ENCODE results near the gene SLC22A12.

Gene SLC22A12

DNA sequence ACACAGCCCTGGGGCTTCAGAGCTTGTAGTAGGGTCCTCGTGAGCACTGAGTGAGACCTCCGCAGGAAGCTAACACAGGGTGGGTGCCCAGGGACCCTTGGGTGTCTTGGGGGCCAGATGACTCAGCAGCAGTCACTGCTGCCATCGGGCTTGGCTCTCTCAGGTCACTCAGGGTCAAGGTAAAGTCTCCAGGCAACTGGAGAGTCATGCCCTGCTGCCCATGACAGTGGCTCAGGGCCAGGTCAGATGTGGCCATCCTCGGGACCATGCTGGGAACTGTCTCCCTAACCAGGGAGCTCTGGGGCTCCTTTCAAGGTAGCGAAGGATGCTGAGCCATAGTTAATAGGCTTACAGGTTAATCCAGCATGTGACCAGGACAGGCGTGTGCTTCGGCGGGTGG is 44.4 kb upstream of the SLC22A12 start:
- H3K4me3 ChIP-seq (ENCODE audit: low read length) = no peak overlapping the region
- TF ChIP-seq, protein P1, sequence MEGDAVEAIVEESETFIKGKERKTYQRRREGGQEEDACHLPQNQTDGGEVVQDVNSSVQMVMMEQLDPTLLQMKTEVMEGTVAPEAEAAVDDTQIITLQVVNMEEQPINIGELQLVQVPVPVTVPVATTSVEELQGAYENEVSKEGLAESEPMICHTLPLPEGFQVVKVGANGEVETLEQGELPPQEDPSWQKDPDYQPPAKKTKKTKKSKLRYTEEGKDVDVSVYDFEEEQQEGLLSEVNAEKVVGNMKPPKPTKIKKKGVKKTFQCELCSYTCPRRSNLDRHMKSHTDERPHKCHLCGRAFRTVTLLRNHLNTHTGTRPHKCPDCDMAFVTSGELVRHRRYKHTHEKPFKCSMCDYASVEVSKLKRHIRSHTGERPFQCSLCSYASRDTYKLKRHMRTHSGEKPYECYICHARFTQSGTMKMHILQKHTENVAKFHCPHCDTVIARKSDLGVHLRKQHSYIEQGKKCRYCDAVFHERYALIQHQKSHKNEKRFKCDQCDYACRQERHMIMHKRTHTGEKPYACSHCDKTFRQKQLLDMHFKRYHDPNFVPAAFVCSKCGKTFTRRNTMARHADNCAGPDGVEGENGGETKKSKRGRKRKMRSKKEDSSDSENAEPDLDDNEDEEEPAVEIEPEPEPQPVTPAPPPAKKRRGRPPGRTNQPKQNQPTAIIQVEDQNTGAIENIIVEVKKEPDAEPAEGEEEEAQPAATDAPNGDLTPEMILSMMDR (conservative IDR thresholded peaks at IDR 0.05; ENCODE audit: low read length) = no peak
- DNase-seq (ENCODE audit: low read depth) = no peak

DNA sequence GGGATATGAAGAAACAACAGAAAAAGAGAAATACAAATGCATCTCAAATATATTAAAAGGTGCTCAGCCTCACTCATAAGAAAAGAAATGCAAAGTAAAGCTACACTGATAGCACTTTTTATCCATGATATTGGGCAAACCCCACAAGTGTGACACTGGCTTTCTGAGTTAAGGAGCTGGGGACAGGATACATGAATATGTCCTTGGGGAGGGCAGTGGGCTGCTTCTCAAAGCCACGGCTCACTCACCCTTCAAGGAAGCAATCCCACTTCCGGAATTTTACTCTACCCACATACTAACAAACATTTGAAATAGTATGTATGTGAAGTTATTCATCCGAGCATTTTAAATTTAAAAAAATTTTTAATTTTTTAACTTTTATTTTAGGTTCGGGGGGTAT is 41.1 kb upstream of the SLC22A12 start:
- TF ChIP-seq, protein P1 (conservative IDR thresholded peaks at IDR 0.05; ENCODE audit: low read length) = no peak
- no peak for DNase-seq (ENCODE audit: low read depth)
- H3K4me3 ChIP-seq (ENCODE audit: low read length) = no peak overlapping the region

DNA sequence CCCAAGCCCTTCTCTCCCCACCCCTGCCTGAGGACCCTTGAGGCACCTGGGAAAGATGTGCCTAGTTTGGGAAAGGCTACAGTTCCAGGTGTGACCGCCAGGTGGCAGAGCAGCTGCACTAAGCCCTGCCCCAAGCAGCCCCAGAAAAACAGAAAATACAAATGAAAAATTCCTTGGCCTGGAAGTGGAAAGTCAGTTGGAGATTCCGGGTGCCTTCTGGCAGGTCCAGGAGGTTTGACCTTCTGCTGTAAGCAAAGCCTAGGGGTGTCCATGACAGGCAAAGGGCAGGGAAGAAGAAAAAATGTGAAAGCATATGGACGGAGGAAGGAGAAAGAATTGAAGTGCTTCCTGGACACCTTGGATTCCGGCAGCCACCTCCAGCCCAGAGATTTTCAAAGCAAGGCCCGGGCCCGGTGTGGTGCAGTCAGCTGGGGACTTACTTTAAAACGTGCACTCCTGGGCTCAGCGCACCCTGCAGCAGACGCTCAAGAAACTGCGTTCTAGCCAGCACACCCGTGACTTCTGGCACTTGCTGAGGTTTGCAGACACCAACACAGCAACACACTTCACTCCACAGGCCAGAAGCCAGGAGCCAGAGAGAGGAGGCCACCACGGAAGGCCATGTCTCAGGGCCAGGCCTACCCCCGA is 37.3 kb upstream of the SLC22A12 start:
- H3K4me3 ChIP-seq (ENCODE audit: low read length) = no peak overlapping the region
- DNase-seq (ENCODE audit: low read depth) = peak; percentile 46
- TF ChIP-seq, protein P1 (conservative IDR thresholded peaks at IDR 0.05; ENCODE audit: low read length) = peak; percentile 95

DNA sequence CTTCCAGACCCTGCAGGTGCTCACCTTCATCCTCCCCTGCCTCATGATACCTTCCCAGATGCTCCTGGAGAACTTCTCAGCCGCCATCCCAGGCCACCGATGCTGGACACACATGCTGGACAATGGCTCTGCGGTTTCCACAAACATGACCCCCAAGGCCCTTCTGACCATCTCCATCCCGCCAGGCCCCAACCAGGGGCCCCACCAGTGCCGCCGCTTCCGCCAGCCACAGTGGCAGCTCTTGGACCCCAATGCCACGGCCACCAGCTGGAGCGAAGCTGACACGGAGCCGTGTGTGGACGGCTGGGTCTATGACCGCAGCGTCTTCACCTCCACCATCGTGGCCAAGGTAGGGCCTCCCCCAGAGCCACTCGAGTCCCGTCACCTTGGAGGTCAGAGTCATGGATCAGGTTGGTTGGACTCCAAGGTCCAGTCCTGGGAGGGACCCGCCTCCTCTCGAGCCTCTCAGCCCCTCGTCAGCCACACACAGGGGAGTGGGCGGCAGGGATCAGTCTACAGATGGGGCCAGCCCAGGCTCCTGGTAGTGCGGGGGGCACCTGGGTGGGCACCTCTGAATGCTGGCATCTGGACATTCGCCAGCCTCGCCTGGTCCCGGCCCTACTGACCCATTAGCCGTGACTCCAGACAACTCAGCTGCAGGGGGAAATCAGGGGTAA is 34.8 kb upstream of the SLC22A12 start:
- H3K4me3 ChIP-seq (ENCODE audit: low read length) = no peak overlapping the region
- TF ChIP-seq, protein P1 (conservative IDR thresholded peaks at IDR 0.05; ENCODE audit: low read length) = no peak
- DNase-seq (ENCODE audit: low read depth) = no peak

DNA sequence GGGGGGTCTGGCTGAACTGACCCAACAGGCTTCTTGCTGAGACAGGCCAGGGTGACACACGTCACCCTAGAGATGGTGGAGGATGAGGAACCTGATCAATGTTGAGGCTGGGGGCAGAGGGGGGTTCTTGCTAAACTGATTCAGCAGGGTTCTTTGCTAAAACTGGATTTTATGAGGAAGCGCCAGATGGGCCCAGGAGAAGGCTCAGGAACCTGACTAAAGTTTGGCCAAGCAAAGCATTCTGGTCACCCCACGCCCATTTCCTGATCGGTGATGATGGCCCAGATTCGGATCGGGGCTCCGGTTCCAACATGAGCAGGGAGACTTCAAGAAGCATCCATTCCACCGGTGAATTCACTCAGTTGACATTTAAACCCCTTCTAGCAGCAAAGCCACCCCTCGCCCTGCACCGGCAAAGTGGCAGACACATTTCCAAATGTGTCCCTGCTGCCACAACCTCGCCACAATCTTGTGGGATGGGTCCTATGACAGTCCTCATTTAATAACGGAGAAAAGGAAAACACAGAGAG is 34.2 kb upstream of the SLC22A12 start:
- no peak for DNase-seq (ENCODE audit: low read depth)
- TF ChIP-seq, protein P1 (conservative IDR thresholded peaks at IDR 0.05; ENCODE audit: low read length) = no peak
- no peak overlapping the region for H3K4me3 ChIP-seq (ENCODE audit: low read length)

DNA sequence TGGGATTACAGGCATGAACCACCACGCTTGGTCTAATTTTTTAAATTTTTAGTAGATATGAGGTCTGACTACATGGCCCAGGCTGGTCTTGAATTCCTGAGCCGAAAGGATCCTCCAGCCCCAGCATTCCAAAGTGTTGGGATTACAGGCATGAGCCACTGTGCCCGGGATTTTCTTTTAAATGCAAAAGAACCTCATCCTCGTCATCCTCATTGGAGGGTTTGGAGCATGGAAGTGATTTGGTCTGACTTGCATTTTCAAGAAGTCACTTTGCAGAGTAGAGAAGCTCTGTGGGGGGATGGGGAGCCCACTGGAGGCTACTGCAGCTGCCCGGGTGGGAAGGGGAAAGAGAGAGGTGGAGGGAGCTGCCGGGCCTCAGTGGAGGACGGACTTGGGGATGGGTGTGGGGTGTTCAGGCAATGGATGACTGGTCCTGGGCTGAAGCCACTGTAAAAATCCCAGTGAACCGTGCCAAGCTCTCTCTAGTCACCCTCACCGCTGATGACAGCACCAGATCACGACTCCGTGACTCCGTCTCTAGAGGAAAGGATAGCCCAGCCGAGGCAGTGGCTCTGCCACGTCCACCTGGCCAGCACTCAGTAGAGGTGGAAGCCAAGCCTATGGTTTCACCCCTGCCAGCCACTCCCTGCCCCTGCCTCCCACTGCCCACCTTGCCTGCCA is 32.8 kb upstream of the SLC22A12 start:
- H3K4me3 ChIP-seq (ENCODE audit: low read length) = no peak overlapping the region
- TF ChIP-seq, protein P1 (conservative IDR thresholded peaks at IDR 0.05; ENCODE audit: low read length) = no peak
- DNase-seq (ENCODE audit: low read depth) = no peak

All from AG10803 (cell line).